ENCODE results near the gene MFSD6.

Gene MFSD6

GRCh38 chr2:190366248-190366753 lies 41.9 kb upstream of the MFSD6 start:
- DNase-seq (ENCODE audit: low read depth), result no peak
- no peak for TF ChIP-seq CTCF (IDR thresholded peaks at IDR 0.05; ENCODE audit: low read length, missing control alignments)
- no peak overlapping the region for H3K4me3 ChIP-seq (replicated peaks; ENCODE audit: low read depth, low read length)

GRCh38 chr2:190367091-190367490 lies 41.1 kb upstream of the MFSD6 start:
- no peak for TF ChIP-seq CTCF (IDR thresholded peaks at IDR 0.05; ENCODE audit: low read length, missing control alignments)
- no peak for DNase-seq (ENCODE audit: low read depth)
- H3K4me3 ChIP-seq (replicated peaks; ENCODE audit: low read depth, low read length), result no peak overlapping the region

GRCh38 chr2:190369635-190370034 lies 38.5 kb upstream of the MFSD6 start:
- no peak for TF ChIP-seq CTCF (IDR thresholded peaks at IDR 0.05; ENCODE audit: low read length, missing control alignments)

GRCh38 chr2:190376083-190376482 lies 32.1 kb upstream of the MFSD6 start:
- no peak for TF ChIP-seq CTCF (IDR thresholded peaks at IDR 0.05; ENCODE audit: low read length, missing control alignments)

More at GRCh38 chr2:190369635-190370034, 38.5 kb upstream of the MFSD6 start:
- no peak overlapping the region for H3K4me3 ChIP-seq (replicated peaks; ENCODE audit: low read depth, low read length)
- DNase-seq (ENCODE audit: low read depth), result no peak

GRCh38 chr2:190376591-190377245 lies 31.4 kb upstream of the MFSD6 start:
- no peak for DNase-seq (ENCODE audit: low read depth)
- no peak for TF ChIP-seq CTCF (IDR thresholded peaks at IDR 0.05; ENCODE audit: low read length, missing control alignments)

More at GRCh38 chr2:190376083-190376482, 32.1 kb upstream of the MFSD6 start:
- H3K4me3 ChIP-seq (replicated peaks; ENCODE audit: low read depth, low read length), result no peak overlapping the region
- DNase-seq (ENCODE audit: low read depth), result no peak

GRCh38 chr2:190378880-190379237 lies 29.3 kb upstream of the MFSD6 start:
- no peak for DNase-seq (ENCODE audit: low read depth)
- H3K4me3 ChIP-seq (replicated peaks; ENCODE audit: low read depth, low read length), result no peak overlapping the region
- no peak for TF ChIP-seq CTCF (IDR thresholded peaks at IDR 0.05; ENCODE audit: low read length, missing control alignments)

More at GRCh38 chr2:190376591-190377245, 31.4 kb upstream of the MFSD6 start:
- no peak overlapping the region for H3K4me3 ChIP-seq (replicated peaks; ENCODE audit: low read depth, low read length)
